GM18519 (cell line): ENCODE data around the gene TTLL7.
"Not testable (repeated sequence)": the region's sequence is repeated elsewhere in the genome, so short reads cannot be mapped to it uniquely, and the experiment has no call there.

Source experiments
- ATAC-seq: cut with Tn5 transposase; IDR thresholded peaks from one replicate; pipeline ENCODE4 v1.9.1; 2021; ENCODE audit warnings: mild to moderate bottlenecking, moderate library complexity; ENCODE audit not compliant: unreplicated experiment, low FRiP score

Gene TTLL7

GRCh38 chr1:83934550-83934949 is 64.4 kb downstream of the TTLL7 start:
- ATAC-seq: no peak

- ATAC-seq: no peak
These were observed 66.2 kb downstream of the TTLL7 start for GRCh38 chr1:83932693-83933092.

- no peak for ATAC-seq
These were observed 66.7 kb downstream of the TTLL7 start for GRCh38 chr1:83932281-83932680.

- ATAC-seq: peak; percentile 63
These were observed 67.2 kb downstream of the TTLL7 start for GRCh38 chr1:83931658-83932253.

- ATAC-seq: no peak
These were observed 69.7 kb downstream of the TTLL7 start for GRCh38 chr1:83929184-83929583.

GRCh38 chr1:83928396-83928795 is 70.5 kb downstream of the TTLL7 start:
- no peak for ATAC-seq

GRCh38 chr1:83927701-83928100 is 71.2 kb downstream of the TTLL7 start:
- no peak for ATAC-seq

GRCh38 chr1:83927061-83927460 is 71.9 kb downstream of the TTLL7 start:
- ATAC-seq: no peak

- ATAC-seq: no peak
These were observed 75.4 kb downstream of the TTLL7 start for GRCh38 chr1:83923553-83923952.

GRCh38 chr1:83922431-83922830 is 76.5 kb downstream of the TTLL7 start:
- no peak for ATAC-seq

GRCh38 chr1:83920320-83920719 is 78.6 kb downstream of the TTLL7 start:
- no peak for ATAC-seq

- no peak for ATAC-seq
These were observed 79.1 kb downstream of the TTLL7 start for GRCh38 chr1:83919872-83920271.

- no peak for ATAC-seq
These were observed 80.1 kb downstream of the TTLL7 start for GRCh38 chr1:83918688-83919285.

- ATAC-seq: no peak
These were observed 81.0 kb downstream of the TTLL7 start for GRCh38 chr1:83917959-83918358.

- not testable (repeated sequence) for ATAC-seq
These were observed 82.8 kb downstream of the TTLL7 start for GRCh38 chr1:83916094-83916493.

- ATAC-seq: no peak
These were observed 86.1 kb downstream of the TTLL7 start for GRCh38 chr1:83912876-83913275.

- ATAC-seq: no peak
These were observed 88.5 kb downstream of the TTLL7 start for GRCh38 chr1:83910461-83910860.

- ATAC-seq: no peak
These were observed 89.2 kb downstream of the TTLL7 start for GRCh38 chr1:83909687-83910086.

- no peak for ATAC-seq
These were observed 93.5 kb downstream of the TTLL7 start for GRCh38 chr1:83905315-83905907.

GRCh38 chr1:83901547-83902155 is 97.3 kb downstream of the TTLL7 start:
- no peak for ATAC-seq

- ATAC-seq: no peak
These were observed 98.4 kb downstream of the TTLL7 start for GRCh38 chr1:83900524-83900923.

- no peak for ATAC-seq
These were observed 101.4 kb downstream of the TTLL7 start for GRCh38 chr1:83897516-83897915.
